Vagina (tissue), 2 donors: ENCODE results near the gene CUL9.

Source experiments
- CTCF ChIP-seq, 3 experiments: fragments of 450-650 bp in 2 of 3; fragments of 200-600 bp in 1 of 3; sonication (generic) in 1 of 3; IDR thresholded peaks; one replicate each; pipeline ENCODE4 v1.5.1; 2017 to 2019; ENCODE audit warnings: antibody characterized with exemption in 3 of 3, mild to moderate bottlenecking in 2 of 3, moderate library complexity in 2 of 3
- POLR2A ChIP-seq, 2 donors: fragments of 450-650 bp; IDR thresholded peaks; one replicate each; pipeline ENCODE4 v1.6.1; 2017; ENCODE audit warnings: antibody characterized with exemption in 2 of 2, mild to moderate bottlenecking in 2 of 2, moderate library complexity in 2 of 2

GRCh38 chr6:43173591-43174262, 8.3 kb upstream of the CUL9 start:
- TF ChIP-seq CTCF (IDR thresholded peaks at IDR 0.05) (no peak), POLR2A (IDR thresholded peaks at IDR 0.05) (no peak)
